Stimulated activated CD8-positive, alpha-beta memory T cell treated with anti-CD3 and anti-CD28 coated beads, Interleukin-4, amount 100 ng/mL, for 4 hours (primary cell): Measurements from ENCODE around the gene HMOX2.

Source experiments
- DNase-seq, 2 donors: peaks; one replicate each; pipeline ENCODE4 v3.0.0-alpha.2; 2020; ENCODE audit warnings: low read depth in 2 of 2, low spot score in 1 of 2

HMOX2 gene

DNA sequence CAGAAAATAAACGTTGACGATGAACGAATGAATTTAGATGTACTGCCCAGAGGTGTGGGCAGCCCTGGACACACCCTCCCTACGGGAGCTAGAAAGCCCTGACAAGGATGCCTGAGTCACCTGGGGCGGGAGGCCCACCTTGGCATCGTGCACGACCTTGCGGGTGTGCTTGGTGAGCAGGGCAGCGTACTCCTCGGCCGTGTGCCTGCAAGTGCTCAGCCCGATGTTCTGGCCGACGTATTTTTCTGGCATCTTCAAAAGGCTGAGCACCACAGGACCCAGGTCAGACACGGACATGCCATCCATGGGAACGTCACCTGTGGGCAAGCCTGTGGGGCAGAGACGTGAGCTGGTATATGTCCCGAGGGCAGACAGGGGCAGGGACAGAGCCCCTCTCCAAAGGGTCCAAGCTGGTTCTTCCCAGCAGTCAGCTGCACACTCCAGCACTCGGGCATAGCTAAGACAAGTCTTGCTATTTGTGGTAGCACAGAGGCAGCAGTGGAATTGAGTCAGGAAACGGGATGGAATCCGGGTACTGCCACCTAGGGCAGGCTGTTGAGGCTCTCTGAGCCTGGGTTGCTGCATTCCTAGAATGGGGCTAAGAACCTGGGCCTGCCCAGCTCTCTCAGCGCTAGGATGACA lies 12.6 kb upstream of the HMOX2 start:
- DNase-seq = no peak

DNA sequence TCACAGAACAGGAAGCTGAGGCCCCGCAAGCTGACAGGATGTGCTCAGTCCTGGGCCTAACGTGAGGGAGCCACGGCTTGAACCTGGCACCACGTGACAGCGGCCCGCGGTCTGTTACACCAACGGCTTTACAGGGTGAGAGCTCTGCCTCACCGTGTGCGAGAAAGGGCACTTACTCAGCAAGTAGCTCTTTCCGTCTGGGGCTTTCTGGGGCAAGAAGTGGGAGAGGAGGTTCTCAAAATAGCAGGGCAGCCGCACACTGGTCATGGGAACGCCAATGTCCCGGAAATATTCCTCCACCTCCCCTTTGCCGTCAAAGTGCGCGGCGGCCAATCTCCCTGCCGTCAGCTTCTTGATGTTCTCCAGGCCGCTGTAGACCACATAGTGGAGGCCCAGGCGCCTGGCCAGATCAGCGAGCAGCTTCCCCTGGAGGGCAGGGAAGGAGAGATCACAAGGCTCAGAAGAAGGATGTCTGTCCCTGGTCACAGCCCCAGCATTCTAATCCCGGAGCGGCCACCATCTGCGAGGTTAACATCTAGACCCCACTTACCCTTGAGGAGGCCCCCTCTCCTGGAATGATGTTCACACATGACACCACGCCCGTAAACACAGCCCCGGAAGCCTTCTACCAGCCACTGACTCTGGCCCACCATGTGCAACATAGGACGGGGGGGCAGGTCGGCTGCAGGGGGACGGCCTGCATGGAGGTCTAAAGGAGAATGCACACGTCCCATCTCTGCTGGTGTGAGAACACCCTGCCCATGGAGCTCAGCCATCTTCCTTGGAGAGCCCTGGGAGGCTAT lies 10.0 kb upstream of the HMOX2 start:
- DNase-seq = peak; percentile 24 to 65

DNA sequence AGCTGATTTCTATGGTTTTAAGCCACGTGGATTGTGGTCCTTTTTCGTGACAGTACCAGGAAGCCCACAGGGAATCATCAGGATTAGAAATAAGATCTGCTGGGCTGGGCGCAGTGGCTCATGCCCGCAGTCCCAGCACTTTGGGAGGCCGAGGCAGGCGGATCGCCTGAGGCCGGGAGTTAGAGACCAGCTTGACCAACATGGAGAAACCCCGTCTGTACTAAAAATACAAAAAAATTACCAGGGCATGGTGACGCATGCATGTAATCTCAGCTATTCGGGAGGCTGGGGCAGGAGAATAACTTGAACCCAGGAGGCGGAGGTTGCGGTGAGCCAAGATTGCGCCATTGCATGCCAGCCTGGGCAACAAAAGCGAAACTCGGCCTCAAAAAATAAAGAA lies 8.3 kb upstream of the HMOX2 start:
- DNase-seq = no peak

DNA sequence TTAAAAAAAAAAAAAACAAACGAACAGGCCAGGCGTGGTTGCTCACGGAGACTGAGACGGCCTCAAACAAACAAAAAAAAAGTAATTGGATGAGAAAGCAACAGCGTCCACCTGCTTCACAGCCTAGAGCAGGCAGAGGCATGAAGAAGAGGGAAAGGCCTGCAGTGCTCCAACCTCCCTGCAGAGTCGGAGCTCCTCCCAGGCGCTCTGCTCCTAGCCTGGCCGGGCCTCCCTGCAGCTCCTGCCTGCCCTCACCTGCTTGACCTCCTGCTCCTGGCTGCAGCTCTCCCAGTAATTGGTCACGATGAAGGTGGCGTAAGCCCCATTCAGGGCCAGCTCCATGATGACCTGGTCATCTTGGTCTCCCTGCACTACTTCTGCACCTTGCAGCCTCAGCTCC lies 7.2 kb upstream of the HMOX2 start:
- no peak for DNase-seq

DNA sequence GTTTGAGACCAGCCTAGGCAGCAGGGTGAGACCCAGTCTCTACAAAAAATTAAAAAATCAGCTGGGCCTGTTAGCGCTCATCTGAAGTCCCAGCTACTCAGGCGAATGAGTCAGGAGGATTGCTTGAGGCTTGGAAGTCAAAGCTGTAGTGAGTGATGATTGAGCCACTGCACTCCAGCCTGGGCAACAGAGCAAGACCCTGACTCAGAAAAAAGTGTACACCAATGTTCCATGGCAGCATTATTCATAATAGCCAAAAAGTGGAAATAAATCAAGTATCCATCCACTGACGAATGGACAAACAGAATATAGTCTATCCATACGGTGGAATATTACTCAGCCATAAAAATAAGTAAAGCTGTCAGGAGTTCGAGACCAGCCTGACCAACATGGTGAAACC lies 4.3 kb upstream of the HMOX2 start:
- no peak for DNase-seq

DNA sequence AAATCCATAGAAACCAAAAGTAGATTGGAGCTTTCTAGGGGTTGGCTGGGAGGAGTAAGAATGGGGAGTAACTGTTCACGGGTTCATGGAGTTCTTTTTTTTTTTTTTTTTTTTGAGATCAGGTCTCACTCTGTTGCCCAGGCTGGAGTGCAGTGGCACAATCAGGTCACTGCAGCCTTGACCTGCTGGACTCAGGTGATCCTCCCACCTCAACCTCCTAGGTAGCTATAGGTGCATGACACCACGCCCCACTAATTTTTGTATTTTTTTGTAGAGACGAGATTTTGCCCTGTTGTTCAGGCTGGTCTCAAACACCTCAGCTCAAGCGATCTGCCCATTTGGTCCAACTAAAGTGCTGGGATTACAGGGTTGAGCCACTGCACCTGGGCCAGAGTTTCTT lies 3.3 kb upstream of the HMOX2 start:
- no peak for DNase-seq

DNA sequence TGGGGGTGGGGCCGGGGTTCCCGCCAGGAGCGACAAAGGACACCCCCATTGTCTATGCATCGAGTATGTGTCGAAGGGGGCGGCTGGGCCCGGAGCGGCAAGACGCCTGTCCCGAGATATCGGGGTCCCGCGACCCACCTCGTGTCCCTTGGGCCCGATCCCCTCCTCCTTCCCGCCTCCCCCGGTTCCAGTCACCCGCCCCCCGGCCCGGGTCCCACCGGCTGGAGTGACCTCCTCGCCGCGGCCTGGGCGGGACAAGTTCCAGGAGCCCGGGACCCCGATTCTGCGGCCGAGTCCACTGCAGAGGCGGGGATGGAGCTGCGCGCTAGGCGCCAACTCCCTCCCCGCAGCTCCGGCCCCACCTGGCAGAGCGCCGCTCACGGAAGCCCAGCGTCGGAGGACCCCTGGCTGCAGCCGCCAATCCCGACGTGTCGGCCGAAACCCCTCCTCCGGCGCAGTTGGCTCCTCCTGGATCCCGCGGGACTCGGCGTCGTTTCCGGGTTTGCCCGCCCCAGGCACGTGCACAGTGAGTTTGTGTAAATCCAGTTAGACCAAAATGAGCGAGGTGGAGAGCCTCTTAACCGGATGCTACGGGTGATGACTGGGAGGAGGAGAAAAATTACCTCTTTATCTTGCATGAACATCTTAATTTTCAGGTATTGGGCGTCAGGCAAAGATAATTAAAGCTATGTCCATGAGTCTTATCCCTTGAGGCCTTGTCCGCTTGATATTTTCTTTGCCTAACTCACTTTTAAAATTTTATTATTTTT lies 1.8 kb upstream of the HMOX2 start, which contains the start of gene NMRAL1:
NMRAL1 (minus strand) TSS at position 434 of the 770 bp plus-strand sequence. CDS start 493 bp downstream, outside the sequence.
- DNase-seq = peak; percentile 57 to 62

DNA sequence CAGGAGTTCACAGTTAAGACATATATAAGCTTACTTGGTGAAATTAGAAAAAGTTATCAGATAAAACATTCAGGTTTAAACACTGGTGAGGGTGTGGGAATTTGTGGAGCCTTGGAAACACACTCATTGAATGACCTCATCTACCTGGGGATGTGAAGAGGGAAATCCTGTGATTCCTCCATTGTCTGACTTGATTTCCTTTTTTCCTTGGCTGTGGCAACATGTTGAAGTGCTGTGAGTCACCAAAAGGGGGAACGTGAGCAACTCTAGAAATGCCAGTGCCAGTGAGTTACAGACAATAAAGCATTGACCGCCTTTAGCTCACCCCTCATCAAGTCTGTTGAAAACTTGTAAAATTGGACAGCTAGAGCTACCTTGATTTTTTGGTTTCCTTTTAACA lies 1.8 kb downstream of the HMOX2 start:
- no peak for DNase-seq

DNA sequence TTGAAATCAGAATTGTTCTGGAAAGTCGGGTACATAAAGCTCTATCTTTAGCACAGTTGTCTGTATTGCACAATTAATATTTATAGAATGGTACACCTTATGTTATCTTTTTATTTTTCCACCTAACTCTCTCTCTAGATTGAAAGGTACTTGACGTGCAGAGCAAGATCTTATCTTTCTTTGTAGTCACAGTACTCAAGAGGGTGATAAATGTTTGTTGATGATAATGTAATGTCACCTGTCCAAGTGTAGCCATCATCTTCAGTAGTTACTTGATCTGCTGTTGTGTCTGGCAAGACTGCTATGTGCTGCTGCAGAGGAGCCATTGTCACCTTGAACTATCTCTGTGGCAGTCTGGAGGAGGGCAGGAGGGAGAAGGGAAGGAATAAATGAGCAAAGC lies 5.3 kb downstream of the HMOX2 start:
- DNase-seq = no peak

DNA sequence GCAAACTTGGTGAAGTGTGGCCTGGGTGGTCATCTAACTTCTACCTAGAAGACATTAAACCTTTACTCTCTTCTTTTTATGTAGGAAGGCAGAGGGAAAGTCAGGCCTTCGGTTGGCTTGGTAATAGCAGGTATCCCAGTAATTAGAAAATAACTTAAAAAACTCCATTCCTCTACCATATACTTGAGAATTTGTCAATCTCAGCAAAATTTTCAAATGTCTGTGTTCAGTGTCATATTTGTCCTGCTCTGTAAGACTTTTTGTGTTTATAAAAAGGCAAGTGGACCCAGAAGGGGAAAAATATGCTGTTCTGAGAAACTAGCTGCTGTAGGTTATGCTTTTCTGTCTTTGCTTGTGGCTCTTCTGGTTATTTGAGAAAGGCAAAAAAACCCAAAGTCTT lies 5.8 kb downstream of the HMOX2 start:
- DNase-seq = no peak

DNA sequence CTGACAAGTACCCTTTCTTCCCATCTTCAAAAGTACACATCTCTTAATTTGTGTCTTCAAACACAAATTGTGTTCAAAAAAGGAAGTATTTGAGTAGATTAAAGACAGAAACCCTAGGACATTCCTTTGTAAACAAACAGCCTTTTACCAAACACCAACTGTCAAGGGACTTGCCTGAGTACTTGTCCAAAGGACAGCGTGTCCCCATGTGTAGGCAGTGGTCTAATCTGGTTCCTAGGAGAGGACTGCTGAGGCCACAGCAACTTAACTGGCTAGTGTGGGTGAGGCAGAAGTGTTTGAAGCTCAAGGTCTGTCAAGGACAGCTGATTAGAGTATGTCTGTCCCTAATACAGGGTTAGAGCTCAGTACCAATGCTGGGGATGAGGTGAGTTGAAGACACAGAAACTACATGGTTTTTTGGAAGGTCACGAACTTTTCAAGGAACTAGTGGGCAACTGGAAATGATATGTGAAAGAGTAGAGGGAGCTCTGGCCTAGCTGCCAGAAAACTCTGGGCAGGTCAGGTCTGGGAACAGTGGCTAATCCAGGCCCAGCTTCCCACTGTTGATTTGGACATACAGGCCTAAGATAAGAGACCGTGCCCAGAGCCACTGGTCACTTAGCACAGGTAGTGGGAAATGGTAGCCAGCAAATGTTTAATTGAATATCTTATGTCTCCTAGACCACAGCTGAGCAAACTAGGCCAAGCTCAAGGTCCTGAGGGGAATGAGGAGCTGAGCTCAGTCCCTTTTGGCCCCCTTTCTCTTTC lies 10.1 kb downstream of the HMOX2 start:
- DNase-seq = no peak

DNA sequence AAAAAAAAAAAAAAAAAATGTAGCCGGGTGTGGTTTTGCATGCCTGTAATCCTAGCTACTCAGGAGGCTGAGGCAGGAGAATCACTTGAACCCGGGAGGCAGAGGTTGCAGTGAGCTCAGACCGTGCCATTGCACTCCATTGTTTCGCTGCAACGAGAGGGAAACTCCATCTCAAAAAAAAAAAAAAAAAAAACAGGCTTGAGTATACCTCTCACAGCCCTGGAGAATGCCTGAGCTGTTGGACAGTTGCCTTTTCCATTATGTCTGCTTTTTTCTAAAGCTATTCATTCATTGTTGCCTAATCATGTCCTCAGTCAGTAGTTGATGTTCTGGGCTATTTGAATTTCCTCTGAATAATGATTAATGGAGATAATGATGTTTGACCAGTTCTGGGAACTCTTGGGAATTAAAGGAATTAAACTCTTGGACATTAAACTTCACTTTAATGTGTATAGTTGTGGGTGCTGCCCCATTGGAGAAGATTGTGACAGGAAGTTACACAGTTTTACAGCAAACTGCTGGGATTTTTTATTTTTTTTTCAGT lies 11.8 kb downstream of the HMOX2 start:
- DNase-seq = no peak

DNA sequence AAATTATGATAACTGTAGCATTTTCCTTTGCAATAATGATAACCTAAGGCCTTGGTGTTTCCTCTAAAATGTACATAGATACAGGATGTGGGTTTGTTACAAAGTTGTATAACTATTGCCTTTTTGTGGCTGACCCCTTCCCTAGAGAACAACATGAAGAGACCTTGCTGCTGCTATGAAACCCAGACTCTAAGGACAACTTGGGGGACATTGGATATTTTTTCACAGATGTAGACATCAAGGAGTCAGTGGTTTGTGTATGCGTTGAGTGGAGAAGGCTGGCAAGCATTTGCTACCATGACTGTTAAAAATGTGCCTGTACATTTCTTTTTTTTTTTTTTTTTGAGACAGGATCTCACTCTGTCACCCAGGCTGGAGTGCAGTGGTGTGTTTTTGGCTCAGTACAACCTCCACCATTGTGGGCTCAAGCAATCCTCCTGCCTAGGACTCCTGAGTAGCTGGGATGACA lies 12.3 kb downstream of the HMOX2 start:
- DNase-seq = no peak

DNA sequence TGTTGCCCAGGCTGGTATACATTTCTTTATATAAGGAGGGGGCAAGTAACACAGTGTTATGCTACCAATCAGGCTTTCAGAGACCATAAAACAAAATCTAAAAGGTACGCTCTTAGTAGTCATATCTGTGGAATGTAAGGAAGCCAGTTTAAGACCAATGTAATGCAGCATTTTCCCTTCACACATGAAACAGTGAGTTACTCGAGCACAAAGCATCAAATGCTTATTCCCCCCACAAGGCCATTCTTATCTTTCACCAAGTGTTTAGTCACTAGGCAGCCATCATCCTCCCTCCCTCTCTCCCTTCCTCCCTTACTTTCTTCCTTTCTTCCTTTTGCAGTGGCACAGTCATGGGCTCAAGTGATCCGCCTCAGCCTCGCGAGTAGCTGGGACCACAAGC lies 12.8 kb downstream of the HMOX2 start:
- no peak for DNase-seq

DNA sequence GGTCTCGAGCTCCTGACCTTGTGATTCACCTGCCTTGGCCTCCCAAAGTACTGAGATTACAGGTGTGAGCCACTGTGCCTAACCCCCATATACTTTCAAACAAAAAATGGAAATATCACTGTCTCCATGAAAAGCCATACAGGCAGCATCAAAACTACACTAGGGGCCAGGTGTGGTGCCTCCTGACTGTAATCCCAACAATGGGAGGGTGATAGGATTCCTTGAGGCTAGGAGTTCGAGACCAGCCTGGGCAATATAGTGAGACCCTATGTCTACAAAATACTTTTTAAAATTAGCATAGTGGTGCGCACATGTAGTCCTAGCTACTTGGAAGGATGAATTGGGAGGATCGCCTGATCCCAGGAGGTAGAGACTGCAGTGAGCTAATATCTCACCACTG lies 15.7 kb downstream of the HMOX2 start:
- DNase-seq = no peak

DNA sequence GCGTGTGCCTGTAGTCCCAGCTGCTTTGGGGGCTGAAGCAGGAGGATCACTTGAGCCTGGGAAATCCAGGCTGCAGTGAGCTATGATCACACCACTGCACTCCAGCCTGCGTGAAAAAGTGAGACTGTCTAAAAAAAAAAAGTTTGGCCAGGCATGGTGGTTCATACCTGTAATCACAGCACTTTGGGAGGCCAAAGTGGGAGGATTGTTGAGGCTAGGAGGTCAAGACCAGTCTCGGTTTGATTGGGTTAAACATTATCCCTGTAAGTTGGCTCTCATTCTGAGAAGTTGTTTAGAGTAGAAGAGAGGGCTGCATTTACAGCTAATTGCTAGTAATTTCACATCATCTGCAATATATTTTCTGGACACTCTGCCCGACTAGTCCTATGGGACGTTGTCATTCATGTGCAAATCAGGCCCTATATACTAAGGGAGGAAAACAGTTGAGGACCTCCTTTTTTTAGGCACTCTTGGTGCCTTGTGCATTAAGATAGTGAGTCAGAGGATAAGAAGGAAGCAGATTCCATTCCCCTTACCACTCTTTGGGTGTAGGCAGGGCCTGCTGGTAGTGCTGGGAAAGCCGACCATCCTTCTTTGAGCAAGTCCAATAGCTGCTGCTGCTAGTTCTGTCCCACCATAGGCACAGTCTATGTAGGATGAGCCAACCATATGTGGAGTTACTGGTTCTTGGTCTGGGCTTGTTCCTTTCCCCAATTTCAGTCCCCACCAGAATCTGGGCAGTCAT lies 18.7 kb downstream of the HMOX2 start:
- DNase-seq = no peak

DNA sequence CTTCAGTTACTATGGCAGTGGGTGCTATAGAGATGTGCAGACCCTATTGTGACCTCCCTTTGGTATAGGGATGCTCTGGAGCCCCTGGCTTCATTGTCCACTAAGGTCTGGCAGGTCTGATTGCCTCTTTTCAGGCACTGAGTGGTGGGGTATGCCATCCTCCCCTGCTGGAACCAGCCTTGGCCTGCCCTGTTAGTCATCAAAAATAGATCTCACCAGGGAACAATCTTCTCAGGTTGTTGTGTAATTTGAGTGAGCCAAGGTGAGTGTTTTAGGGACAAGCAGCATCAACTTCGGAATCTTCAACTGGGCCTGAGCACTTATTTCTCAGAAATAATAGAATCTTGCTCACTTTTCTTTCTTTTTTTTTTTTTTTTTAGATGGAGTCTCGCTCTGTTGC lies 19.6 kb downstream of the HMOX2 start:
- no peak for DNase-seq

DNA sequence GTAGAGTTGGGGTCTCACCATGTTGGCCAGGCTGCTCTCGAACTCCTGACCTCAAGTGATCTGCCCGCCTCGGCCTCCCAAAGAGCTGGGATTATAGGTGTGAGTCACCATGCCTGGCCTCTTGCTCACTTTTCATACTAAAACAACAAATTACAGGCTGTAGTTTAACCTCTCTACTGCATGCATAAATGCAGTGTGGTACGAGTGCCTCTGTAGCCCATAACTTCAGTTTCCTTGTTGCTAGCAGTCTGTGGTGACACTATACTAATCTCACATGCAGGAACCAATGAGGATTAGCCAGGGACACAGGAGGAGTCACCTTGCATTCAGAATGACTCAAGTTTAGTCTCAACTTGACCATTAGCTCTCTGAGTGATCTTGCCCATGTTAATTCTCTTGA lies 20.1 kb downstream of the HMOX2 start:
- DNase-seq = no peak

DNA sequence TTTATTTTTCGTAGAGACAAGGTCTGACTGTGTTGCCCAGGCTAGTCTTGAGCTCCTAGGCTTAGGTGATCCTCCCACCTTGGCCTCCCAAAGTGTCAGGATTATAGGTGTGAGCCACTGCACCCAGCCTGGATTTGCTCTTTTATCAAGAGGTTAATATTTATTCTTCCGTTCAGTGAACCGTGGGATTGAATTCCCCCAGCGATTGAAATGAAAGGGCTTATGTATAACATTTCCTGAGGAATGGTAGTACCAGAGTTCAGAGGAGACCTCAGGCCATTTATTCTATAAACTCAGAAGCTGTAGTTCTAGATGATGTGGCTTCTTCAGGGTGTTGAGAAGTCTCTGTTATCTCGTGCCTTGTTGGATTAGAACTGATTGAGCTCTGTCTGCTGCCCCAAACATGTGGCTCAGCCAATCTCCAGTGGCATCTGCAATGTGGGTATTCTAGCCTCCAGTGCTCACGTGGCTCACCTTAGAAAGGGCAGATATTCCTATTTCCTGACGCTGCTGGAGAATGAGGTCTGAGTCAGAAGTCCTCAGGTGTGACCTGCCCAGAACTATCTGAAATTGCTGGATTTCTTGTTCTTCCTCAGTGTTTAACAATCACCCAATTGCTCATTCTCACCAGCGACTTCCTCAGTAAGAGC lies 22.5 kb downstream of the HMOX2 start:
- no peak for DNase-seq

DNA sequence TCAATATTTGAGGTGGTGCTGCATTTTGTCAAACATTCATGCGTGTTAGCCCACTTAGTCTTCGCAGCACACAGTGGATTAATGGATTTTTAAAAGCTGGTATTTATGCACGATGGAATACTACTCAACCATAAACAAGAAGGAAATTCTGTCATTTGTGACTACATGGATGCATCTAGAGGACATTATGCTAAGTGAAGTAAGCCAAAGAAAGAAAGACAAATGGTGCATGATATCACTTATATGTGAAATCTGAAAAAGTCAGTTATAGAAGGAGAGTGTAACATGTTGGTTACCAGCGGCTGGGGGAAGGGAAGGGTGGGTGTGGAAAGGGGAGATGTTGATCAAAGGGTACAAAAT lies 23.0 kb downstream of the HMOX2 start:
- no peak for DNase-seq
